HG03060 (cell line): ENCODE measurements around the gene ZNF784.
"Not testable (repeated sequence)": the region's sequence is repeated elsewhere in the genome, so short reads cannot be mapped to it uniquely, and the experiment has no call there.

Experiments used
- ATAC-seq: cut with Tn5 transposase; IDR thresholded peaks from one replicate; pipeline ENCODE4 v1.9.1; 2021; ENCODE audit warnings: low read depth, moderate number of reproducible peaks; ENCODE audit not compliant: unreplicated experiment

The ZNF784 gene

DNA sequence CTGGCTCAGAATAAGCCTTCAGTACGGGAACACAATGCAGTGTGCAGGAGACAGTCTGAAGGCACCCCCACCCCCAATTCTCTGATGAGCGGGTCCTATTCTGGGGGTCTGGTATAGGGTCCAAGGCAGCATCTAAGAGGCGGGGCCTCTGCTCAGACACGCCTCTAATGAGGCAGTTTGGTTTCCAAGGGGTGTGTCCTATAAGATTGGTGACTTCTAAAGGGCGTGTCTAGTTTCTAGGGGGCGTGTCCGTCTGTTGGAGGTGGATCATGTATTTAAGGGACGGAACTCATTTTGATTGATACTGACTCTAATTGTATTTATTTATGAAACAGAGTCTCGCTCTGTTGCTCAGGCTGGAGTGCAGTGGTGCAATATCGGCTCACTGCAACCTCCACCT, 33.7 kb downstream of the ZNF784 start:
- no peak for ATAC-seq

DNA sequence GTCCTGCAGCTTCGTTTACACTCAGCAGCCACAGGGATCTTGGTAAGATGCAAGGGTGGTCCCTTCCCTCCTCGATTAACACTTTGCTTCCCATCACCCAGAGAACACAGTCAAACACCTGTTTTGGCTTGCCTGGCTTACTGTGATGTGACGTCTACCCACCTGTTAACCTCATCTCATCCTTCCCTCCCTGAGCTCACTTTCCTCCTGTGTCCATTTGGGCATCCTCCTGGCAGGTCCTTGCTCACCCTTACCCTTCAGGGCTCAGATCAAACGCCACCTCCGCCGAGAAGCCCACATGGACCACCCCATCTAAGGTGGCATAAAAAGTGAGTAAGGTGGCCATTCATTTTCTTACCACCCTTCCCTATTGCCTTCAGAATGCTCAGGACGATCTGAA, 34.3 kb downstream of the ZNF784 start:
- ATAC-seq, result no peak

DNA sequence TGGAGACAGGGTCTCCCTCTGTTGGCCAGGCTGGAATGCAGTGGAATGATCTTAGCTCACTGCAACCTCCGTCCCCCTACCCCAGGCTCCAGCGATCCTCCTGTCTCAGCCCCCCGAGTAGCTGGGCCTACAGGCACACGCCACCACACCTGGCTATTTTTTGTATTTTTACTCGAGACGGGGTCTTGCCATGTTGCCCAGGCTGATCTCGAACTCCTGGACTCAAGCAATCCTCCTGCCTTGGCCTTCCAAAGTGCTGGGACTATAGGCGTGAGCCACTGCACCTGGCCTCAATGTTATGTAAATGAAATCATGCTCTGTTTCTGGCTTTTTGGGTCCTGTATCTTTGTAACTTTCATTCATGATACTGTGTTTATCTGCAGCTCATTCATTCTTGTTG, 35.6 kb downstream of the ZNF784 start:
- ATAC-seq, result no peak

DNA sequence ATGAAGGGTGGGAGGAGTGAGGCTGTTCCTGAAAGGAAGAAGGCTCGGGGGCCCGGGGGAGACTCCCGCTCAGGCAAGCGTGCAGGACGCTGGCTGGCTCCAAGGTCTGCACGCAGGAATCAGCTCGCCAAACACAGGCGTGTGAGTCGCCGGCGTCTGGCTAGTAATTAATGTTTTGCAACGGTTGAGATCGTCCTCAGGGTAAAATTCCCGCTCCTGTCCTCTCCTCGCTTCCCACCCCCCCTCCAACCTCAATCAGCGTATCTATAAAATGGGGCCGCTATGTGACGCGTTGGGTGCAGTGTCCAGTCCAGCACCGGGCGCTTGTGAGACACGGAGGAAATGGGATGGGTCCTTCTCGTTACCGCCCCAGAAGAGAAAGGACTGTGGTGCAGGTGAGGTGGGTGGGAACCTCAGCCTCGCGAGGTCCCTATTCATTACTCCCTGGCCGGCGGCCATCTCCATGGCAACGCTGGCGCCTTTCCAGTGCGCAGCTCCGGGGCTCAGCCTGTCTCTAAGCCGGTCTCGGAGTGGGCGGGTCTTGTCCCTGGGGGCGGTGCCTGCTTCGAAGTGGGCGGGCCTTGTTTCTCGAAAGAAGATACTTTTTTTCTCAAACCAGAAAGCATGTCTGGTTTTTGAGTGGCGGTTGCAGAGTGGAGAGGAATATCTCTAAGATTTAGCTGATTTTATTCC, 37.2 kb downstream of the ZNF784 start:
- ATAC-seq, result peak; percentile 89

DNA sequence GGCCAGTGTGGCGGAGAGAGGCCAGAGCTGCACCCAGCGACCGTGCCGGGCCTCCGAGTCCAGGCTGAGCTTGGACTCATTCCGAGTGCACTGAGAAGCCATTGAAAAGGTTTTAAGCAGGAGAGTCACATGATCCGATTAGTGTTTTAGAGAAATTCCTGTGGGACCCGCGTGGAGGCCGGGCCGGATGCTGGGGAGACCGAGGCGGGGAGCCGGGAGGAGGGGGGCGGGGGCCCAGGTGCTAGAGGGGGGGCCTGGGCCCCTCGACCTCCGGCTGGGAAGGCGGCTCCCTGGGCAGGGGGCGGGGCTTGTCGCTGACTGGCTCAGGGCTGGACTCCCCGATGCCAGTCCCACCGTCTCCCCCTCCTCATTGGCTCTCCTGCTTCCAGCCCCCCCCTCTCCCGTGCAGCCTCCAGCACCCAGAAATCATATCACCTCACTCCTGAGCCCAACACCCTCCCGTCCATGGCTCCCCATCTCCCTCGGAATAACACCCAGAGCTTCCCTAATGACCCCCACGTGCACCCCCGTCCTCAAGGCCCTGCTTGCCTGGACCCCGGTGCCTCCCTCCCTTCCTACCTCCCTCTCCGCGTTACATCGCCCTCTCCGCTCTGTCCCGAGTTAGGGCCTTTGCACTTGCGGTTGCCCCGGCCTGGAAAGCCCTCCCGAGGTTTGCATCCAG, 38.6 kb downstream of the ZNF784 start:
- ATAC-seq, result no peak

DNA sequence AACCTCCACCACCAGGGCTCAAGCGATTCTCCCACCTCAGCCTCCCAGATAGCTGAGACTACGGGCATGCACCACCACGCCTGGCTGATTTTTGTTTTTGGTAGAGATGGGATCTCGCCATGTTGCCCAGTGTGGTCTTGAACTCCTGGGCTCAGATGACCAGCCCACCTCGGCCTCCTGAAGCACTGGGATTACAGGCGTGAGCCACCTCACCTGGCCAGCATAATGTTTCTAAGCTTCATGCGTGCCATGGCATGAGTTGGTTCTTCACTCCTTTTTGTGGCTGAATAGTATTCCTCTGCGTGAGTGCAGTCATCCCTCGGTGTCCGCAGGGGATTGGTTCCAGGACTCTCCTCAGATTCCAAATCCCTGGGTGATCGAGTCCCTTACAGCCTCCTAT, 39.5 kb downstream of the ZNF784 start:
- ATAC-seq, result no peak

DNA sequence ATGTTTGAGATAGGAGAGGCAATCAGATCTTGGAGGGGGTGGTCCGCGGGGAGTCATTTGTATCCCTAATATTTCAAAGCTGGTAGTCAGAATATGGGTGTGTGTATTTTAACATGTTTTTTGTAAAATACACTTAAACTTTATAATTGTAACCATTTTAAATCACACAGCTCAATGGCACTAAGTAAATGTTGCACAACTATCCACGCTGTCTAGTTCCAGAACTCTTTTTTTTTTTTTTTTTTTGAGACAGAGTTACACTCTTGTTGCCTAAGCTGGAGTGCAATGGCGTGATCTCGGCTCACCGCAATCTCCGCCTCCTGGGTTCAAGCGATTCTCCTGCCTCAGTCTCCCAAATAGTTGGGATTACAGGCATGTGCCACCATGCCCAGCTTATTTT, 40.5 kb downstream of the ZNF784 start:
- not testable (repeated sequence) for ATAC-seq

DNA sequence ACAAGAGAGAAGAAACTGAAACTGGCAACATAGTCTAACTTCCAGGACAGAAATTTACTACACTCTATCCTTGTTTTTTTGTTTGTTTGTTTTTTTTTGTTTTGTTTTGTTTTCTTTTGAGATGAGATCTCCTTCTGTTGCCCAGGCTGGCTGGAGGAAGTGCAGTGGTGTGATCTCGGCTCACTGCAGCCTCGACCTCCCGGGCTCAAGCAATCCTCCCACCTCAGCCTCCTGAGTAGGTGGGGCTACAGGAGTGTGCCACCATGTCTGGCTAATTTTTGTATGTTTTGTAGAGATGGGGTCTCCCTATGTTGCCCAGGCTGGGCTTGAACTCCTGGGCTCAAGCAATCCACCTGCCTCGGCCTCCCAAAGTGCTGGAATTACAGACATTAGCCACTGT, 42.1 kb downstream of the ZNF784 start:
- not testable (repeated sequence) for ATAC-seq

DNA sequence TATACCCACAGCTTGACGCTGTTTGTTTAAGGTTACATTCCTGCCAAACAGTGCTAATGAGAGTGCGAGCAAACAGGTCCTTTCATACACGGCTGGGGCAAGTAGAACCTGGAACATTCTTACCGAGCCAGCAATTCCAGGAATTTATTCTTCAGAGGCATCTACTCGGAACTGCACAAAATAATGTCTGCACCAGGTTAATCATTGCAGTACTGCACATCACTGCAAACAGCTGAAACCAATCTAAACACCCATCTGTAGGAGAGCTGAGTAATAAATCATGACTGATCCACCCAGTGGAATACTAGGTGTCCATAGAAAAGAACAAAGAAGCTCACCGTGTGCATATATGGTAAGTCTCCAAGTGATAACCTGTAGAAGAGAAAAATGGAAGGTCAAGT, 42.5 kb downstream of the ZNF784 start:
- no peak for ATAC-seq

DNA sequence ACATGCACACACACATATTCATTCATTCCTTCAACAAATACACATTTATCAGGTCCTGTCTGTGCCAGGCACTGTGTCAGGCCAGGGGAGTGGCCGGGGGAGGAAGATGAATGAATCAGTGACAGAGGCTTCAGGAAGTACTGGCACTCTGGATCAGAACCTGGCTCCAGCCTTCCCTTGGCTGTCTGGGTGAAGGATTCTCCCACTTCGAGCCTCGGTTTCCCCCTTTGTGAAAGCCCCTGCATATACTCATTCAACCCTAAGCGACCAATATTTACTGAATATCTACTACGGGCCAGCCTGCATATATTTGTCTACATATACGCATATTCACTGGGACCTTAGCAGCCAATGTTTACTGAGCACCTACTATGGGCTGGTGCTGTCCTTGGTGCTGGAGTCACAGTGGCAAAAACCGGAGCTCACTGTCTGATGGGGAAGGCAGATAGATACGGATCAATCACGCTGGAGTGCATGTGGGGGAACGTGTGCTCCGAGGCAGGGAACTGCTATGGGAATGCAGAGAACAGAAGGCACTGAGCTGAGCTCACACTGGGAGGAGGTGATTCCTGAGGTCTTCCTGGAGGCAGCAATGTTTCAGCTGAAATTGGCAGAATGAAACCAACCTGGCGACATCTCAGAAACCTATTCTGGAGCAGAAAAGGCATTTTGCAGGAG, 43.1 kb downstream of the ZNF784 start:
- no peak for ATAC-seq

DNA sequence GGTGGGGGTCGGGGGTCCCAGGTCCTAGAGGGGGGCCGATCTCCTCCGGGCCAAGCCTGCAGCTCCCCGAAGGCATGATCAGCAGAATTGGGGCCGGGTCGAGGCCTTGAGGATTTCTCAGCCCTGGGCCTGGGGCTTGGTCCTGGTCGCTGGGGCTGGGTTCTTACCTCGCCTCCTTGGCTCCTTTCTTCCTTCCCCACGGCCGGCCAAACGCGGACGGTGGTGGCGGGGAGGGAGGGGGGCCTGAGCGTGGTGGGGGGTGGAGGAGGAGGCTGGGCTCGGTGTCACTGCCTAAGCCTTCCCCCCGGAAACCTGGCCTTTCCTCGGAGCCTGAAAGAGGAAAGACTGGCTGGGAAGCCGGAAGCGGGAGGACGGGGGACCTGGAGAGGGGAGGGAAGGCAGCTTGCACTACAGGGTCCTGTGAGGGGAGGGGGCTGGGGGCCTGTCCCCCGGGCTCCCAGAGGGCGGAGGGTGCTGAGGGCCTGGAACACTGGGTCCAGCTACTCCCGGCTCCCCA, 43.7 kb downstream of the ZNF784 start, which contains the start of gene ZNF579:
TSS of gene ZNF579 (minus strand) at position 221 of the 517 bp plus-strand sequence. CDS start 1,209 bp downstream, outside the sequence.
- ATAC-seq, result no peak

DNA sequence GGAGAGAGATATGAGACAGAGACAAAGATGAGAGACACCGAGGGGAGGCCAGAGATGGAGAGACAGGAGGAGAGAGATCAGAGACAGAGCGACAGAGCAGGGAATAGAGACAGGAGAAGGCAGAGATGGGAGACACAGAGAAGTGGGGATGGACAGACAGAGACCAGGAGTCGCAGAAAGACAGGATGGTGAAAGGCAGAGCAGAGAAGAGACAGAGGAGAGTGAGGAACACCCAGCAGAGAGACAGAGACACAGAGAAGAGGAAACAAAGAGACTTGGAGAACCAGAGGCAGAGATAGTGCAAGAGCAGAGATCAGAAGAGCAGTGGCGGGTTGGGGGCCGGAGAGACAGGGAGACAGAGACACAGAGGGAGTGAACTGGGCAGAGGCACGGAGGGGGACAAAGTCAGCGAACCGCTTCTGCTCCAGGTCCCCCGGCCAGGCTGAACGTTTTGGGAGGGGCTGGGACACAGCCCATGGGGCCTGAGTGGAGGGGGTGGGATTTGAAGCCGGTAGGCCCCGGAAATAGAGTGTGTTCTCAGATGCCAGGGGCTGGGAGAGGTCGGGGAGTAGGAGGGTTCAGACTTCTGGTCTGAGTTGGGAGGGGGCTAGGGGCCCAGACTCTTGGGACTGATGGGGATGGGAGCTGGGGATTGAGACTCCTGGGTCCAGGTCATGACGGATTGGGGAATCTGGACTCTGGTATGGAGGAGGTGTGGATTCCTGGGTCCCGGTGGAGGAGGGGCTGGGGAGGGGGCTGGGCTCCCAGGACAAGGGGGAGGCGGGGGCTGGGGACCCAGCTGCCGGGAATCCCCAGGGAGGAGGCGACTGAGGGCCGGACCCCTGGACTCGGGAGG, 44.4 kb downstream of the ZNF784 start:
- ATAC-seq, result no peak

DNA sequence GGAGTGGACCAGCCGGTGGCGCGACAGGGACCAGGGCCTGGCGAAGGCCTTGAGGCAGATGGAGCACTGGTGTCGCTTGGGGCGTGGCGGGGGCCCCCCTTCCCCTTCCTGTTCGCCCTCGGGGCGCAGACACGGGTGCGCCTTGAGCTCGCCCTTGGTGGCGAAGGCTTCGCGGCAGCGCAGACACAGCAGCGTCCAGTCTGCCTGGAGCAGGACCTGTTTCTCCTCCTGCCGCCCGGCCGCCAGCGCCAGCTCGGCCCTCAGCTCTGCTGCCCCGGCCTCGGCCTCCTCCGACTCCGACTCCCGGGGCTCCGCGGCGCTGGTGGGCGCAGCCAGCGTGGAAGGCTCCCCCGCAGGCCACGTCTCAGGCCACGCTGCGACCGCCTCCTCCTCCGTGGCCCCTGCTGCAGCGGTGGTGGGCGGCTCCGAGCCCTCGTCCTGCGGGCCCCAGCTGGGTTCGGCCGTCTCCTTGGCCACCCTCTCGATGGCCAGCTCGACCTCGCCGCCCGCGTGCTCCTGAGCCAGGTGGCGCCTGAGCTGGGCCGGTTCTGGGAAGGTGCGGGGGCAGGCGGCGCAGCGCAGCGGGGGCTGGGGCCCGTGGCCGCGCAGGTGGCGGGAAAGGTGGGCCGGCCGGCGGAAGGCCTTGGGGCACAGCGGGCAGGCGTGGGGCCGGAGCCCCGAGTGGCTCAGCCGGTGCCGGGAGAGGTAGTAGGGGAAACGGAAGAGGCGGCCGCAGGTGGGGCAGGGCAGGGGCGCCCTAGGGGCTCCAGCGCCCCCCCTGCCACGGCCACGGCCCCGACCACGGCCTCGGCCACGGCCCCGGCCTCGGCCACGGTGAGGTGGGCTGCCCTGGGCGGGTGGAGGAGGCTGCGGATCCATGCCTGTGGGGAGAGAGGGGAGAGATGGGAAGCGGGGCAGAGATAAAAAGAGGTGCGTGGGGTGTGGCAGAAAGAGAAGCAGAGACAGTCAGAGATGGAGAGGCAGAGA, 45.3 kb downstream of the ZNF784 start:
- no peak for ATAC-seq

DNA sequence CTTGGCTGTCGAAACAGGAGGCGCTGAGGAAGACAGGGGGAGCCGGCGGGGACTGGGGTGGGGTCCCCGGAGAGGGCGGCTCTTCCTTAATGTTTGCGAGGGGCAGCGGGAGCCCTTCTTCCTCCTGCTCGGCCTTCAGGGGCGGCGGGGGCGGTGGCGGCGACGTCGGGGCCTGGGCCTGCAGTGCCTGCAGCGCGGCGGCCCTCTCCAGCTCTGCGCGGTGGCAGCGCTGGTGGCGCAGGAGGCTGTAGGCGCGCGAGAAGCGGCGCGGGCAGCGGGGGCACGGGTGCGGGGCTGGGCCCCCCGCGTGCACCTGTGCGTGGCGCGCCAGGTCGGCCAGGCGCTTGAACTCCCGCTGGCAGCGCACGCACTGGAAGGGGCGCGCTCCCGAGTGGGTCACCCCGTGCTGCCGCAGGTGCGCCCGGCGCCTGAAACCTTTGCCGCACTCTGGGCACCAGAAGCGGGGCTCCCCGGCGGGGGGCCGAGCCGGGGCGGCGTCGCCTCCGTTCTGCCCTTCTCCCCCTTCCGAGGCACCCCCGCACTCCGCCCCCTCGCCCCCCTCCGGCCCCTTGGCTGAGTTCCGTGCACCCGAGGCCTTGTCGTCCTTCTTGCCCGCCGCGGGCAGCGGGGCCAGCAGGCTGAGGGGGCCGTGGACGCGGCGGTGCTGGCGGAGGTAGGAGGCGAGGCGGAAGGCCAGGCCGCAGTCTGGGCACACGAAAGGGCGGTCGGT, 46.2 kb downstream of the ZNF784 start:
- no peak for ATAC-seq

DNA sequence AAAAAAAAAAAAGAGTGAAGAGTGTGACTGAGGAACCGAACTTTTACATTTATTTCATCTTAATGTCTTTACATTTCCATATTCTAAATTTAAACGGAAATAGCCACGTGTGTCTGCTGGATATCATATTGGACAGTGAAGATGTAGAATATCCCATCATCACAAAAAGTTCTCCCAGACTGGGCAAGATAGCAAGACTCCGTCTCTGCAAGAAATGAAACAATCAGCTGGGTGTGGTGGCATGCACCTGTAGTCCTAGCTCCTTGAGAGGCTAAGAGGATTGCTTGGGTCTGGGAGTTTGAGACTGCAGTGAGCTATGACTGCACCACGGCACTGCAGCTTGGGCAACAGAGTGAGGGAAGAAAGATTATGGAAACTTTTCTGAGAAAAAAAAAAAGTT, 47.6 kb downstream of the ZNF784 start:
- ATAC-seq, result no peak

DNA sequence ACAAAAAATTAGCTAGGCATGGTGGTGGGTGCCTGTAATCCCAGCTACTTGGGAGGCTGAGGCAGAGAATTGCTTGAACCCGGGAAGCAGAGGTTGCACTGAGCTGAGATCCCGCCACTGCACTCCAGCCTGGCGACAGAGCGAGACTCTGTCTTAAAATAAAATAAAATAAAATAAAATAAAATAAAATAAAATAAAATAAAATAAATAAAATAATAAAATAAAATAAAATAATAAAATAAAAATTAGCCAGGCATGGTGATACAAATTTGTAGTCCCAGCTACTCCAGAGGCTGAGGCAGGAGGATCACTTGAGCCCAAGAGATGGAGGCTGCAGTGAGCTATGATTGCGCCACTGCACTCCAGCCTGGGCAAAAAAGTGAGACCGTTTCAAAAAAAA, 50.4 kb downstream of the ZNF784 start:
- ATAC-seq, result not testable (repeated sequence)
